WTC11 (cell line): ENCODE measurements around the gene PPP1CB. TPM values are rescaled to one million over a fixed set of nuclear protein-coding genes. Genes with fewer than 3 reads are reported as not detected.

Experiments used
- ATAC-seq: fragments of 200-7000 bp; cut with Tn5 transposase; 2 replicates; pipeline ENCODE4 v1.10.0; 2021; ENCODE audit warnings: mild to moderate bottlenecking, moderate library complexity
- CTCF ChIA-PET: fragments of 300-600 bp; sonication (Branson Sonifier 250); formaldehyde crosslinking; loops from one replicate; lab custom pipeline; 2021; ENCODE audit warnings: antibody characterized with exemption; lab: Charles Lee
- POLR2A ChIA-PET: fragments of 350-600 bp; sonication (Branson Sonifier 250); formaldehyde crosslinking; loops from one replicate; lab custom pipeline; 2021; ENCODE audit warnings: antibody characterized with exemption; lab: Charles Lee
- DNase-seq: peaks from one replicate; pipeline ENCODE4 v3.0.0; 2021; ENCODE audit warnings: low spot score
- H3K27ac Mint-ChIP-seq: 2 replicates; pipeline ENCODE4 v1.8.0; 2021; ENCODE audit warnings: mixed read lengths
- H3K27me3 Mint-ChIP-seq: 2 replicates; pipeline ENCODE4 v1.8.0; 2021; ENCODE audit warnings: low read depth, mild to moderate bottlenecking, moderate library complexity, mixed read lengths
- H3K36me3 Mint-ChIP-seq: 2 replicates; pipeline ENCODE4 v1.8.0; 2021; ENCODE audit warnings: mixed read lengths
- H3K4me1 Mint-ChIP-seq: 2 replicates; pipeline ENCODE4 v1.8.0; 2022; ENCODE audit warnings: mixed read lengths
- H3K4me3 Mint-ChIP-seq: 2 replicates; pipeline ENCODE4 v1.8.0; 2021; ENCODE audit warnings: mild to moderate bottlenecking, moderate library complexity, mixed read lengths
- H3K9me3 Mint-ChIP-seq: 2 replicates; pipeline ENCODE4 v1.8.0; 2021; ENCODE audit warnings: mixed read lengths
- FOXK1 ChIP-seq: sonication (generic); formaldehyde crosslinking; IDR thresholded peaks from 2 replicates; pipeline ENCODE4 v1.8.0; 2022; ENCODE audit warnings: mild to moderate bottlenecking, moderate library complexity, missing genetic modification reagents
- FOXP1 ChIP-seq: sonication (generic); formaldehyde crosslinking; IDR thresholded peaks from 2 replicates; pipeline ENCODE4 v1.8.0; 2022; ENCODE audit warnings: missing genetic modification reagents, mild to moderate bottlenecking, moderate library complexity, borderline replicate concordance
- HMGA2 ChIP-seq: fragments of 250-450 bp; sonication (Bioruptor Pico); IDR thresholded peaks from 2 replicates; pipeline ENCODE4 v1.4.0; 2021; ENCODE audit warnings: mild to moderate bottlenecking, moderate library complexity
- JUN ChIP-seq: sonication (generic); formaldehyde crosslinking; IDR thresholded peaks from 2 replicates; pipeline ENCODE4 v1.8.0; 2023; ENCODE audit warnings: mild to moderate bottlenecking, missing genetic modification reagents
- PRRX2 ChIP-seq: fragments of 250-450 bp; sonication (Bioruptor Pico); IDR thresholded peaks from 2 replicates; pipeline ENCODE4 v1.8.0; 2021; ENCODE audit warnings: mild to moderate bottlenecking
- SMAD3 ChIP-seq: sonication (generic); formaldehyde crosslinking; IDR thresholded peaks from 2 replicates; pipeline ENCODE4 v1.8.0; 2022; ENCODE audit warnings: missing genetic modification reagents, mild to moderate bottlenecking, borderline replicate concordance
- TEAD4 ChIP-seq: sonication (generic); formaldehyde crosslinking; IDR thresholded peaks from 2 replicates; pipeline ENCODE4 v1.8.0; 2022; ENCODE audit warnings: mild to moderate bottlenecking, missing genetic modification reagents
- TP53 ChIP-seq: sonication (generic); formaldehyde crosslinking; IDR thresholded peaks from 2 replicates; pipeline ENCODE4 v1.8.1; 2023; ENCODE audit warnings: mild to moderate bottlenecking, missing genetic modification reagents
- ZNF138 ChIP-seq: sonication (generic); formaldehyde crosslinking; conservative IDR thresholded peaks from 2 replicates; pipeline ENCODE4 v1.8.1; 2022; ENCODE audit warnings: mild to moderate bottlenecking, moderate library complexity, missing genetic modification reagents
- ZNF219 ChIP-seq: sonication (generic); formaldehyde crosslinking; IDR thresholded peaks from 2 replicates; pipeline ENCODE4 v1.8.0; 2023; ENCODE audit warnings: missing genetic modification reagents, mild to moderate bottlenecking, borderline replicate concordance
- ZNF232 ChIP-seq: sonication (generic); formaldehyde crosslinking; IDR thresholded peaks from 2 replicates; pipeline ENCODE4 v1.8.0; 2022; ENCODE audit warnings: mild to moderate bottlenecking, missing genetic modification reagents
- ZNF396 ChIP-seq: fragments of 250-450 bp; sonication (Bioruptor Pico); IDR thresholded peaks from 2 replicates; pipeline ENCODE4 v1.8.0; 2021; ENCODE audit warnings: mild to moderate bottlenecking, moderate library complexity, borderline replicate concordance
- ZNF416 ChIP-seq: fragments of 250-450 bp; sonication (Bioruptor Pico); IDR thresholded peaks from 2 replicates; pipeline ENCODE4 v1.9.0; 2021; ENCODE audit warnings: mild to moderate bottlenecking, inconsistent platforms
- ZNF671 ChIP-seq: fragments of 250-450 bp; sonication (Bioruptor Pico); IDR thresholded peaks from 2 replicates; pipeline ENCODE4 v1.8.0; 2021; ENCODE audit warnings: mild to moderate bottlenecking
- total RNA-seq: library from RNA; stranded (reverse); gene quantifications from 3 replicates; pipeline ENCODE4 v1.2.3, GENCODE V29; 2021
- TF ChIP-seq, protein P1 (sequence below): fragments of 250-450 bp; sonication (Bioruptor Pico); conservative IDR thresholded peaks from 2 replicates; pipeline ENCODE4 v1.9.0; 2021; ENCODE audit warnings: mild to moderate bottlenecking
- TF ChIP-seq, protein P2 (sequence below): sonication (generic); formaldehyde crosslinking; IDR thresholded peaks from 2 replicates; pipeline ENCODE4 v1.8.1; 2023; ENCODE audit warnings: mild to moderate bottlenecking, missing genetic modification reagents, borderline replicate concordance
- TF ChIP-seq, protein P3 (sequence below): sonication (generic); formaldehyde crosslinking; IDR thresholded peaks from 2 replicates; pipeline ENCODE4 v1.8.1; 2023; ENCODE audit warnings: mild to moderate bottlenecking, missing genetic modification reagents, moderate library complexity
- TF ChIP-seq, protein P4 (sequence below): sonication (generic); formaldehyde crosslinking; conservative IDR thresholded peaks from 2 replicates; pipeline ENCODE4 v1.8.1; 2023; ENCODE audit warnings: mild to moderate bottlenecking, low read depth, missing genetic modification reagents, moderate library complexity
- TF ChIP-seq, protein P5 (sequence below): sonication (generic); formaldehyde crosslinking; IDR thresholded peaks from 2 replicates; pipeline ENCODE4 v1.8.1; 2023; ENCODE audit warnings: mild to moderate bottlenecking, missing genetic modification reagents, moderate library complexity
- TF ChIP-seq, protein P6 (sequence below): sonication (generic); formaldehyde crosslinking; IDR thresholded peaks from 2 replicates; pipeline ENCODE4 v1.8.1; 2023; ENCODE audit warnings: mild to moderate bottlenecking, moderate library complexity, missing genetic modification reagents

PPP1CB gene
- total RNA-seq, 1 experiment from 2014 or later = 133 TPM

DNA sequence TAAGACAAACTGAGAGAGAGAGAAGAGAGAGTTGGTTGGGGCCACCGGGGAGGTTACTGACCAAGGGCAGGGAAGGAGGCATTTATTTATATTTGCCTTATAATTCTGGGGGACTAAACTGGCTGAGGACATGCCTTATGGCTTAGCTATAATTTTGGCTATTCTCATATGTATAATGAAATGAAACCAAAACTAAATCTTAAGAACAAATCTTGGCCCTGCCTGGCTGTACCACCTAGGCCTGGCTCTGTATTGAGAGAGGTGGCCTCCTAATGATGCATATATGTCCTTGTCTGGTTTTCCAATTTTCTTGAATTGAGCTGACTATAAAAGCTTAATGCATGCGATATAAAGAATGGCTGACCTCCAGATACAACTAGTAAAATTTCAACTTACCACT lies 3.5 kb upstream of the PPP1CB start:
- DNase-seq = no peak
- CTCF ChIA-PET = no interaction called here
- peaks cover 13% of the 10 kb centered on the region; the same call in 1 of the 2 replicates for H3K4me1 Mint-ChIP-seq
- no peak for ATAC-seq
- H3K9me3 Mint-ChIP-seq = no peaks in the 10 kb centered on the region
- no peak overlapping the region for H3K4me3 Mint-ChIP-seq
- H3K27ac Mint-ChIP-seq = no peak overlapping the region
- TF ChIP-seq ZNF232 (CRISPR knock-in tag) = no peak
- POLR2A ChIA-PET = no interaction called here
- peaks cover 4% of the 10 kb centered on the region; the same call in 1 of the 2 replicates for H3K36me3 Mint-ChIP-seq
- H3K27me3 Mint-ChIP-seq = no peaks in the 10 kb centered on the region

DNA sequence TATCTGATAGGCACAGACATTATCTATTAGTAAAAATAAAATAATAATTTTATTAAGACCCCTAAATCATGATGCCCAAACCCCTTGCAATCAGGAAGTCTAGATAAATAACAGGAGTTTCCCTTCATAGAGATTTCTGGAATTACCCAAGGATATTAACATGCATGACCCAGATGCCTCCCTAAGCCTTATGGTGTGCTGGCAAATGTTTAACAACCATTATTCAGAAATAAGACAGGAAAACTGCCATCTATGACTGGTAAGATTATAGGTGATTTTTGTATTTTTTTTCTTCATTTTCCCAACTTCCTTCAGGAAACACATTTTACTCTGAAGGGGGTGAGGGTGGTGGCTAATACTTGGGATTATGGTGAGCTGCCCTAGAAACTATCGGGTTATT lies 2.7 kb upstream of the PPP1CB start:
- no peak for ATAC-seq
- POLR2A ChIA-PET = no interaction called here
- peaks cover 4% of the 10 kb centered on the region; the same call in 1 of the 2 replicates for H3K36me3 Mint-ChIP-seq
- no peaks in the 10 kb centered on the region for H3K9me3 Mint-ChIP-seq
- no peaks in the 10 kb centered on the region for H3K27me3 Mint-ChIP-seq
- no peak overlapping the region for H3K4me3 Mint-ChIP-seq
- no peak overlapping the region for H3K27ac Mint-ChIP-seq
- no peak for TF ChIP-seq ZNF219
- TF ChIP-seq, protein P1, sequence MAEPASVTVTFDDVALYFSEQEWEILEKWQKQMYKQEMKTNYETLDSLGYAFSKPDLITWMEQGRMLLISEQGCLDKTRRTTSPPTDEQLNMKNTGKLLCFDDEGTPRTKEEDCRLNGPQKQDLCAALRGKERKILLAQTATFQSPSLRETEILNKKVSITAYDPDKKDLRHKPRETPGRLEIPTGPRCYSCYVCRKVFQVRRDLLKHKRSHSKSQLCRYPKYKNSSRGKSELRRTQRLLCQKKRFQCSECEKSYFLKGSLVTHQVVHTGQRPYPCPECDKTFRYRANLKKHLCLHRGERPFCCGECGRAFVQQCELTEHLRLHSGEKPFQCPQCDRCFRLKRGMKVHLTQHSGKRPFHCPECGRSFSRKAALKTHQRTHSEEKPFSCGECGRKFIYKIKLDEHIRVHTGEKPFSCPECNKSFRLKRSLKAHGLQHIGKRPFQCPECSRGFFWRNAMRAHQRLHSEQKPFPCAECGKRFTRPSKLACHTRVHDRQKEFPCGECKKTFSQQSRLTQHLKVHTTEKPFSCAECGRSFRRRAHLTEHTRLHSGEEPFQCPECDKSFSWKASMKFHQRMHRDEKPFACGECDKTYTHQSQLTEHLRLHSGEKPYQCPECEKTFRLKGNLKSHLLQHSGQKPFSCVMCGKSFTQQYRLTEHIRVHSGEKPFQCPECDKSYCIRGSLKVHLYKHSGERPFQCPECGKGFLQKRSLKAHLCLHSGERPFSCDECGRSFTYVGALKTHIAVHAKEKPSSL (CRISPR knock-in tag) = no peak
- TF ChIP-seq, protein P2, sequence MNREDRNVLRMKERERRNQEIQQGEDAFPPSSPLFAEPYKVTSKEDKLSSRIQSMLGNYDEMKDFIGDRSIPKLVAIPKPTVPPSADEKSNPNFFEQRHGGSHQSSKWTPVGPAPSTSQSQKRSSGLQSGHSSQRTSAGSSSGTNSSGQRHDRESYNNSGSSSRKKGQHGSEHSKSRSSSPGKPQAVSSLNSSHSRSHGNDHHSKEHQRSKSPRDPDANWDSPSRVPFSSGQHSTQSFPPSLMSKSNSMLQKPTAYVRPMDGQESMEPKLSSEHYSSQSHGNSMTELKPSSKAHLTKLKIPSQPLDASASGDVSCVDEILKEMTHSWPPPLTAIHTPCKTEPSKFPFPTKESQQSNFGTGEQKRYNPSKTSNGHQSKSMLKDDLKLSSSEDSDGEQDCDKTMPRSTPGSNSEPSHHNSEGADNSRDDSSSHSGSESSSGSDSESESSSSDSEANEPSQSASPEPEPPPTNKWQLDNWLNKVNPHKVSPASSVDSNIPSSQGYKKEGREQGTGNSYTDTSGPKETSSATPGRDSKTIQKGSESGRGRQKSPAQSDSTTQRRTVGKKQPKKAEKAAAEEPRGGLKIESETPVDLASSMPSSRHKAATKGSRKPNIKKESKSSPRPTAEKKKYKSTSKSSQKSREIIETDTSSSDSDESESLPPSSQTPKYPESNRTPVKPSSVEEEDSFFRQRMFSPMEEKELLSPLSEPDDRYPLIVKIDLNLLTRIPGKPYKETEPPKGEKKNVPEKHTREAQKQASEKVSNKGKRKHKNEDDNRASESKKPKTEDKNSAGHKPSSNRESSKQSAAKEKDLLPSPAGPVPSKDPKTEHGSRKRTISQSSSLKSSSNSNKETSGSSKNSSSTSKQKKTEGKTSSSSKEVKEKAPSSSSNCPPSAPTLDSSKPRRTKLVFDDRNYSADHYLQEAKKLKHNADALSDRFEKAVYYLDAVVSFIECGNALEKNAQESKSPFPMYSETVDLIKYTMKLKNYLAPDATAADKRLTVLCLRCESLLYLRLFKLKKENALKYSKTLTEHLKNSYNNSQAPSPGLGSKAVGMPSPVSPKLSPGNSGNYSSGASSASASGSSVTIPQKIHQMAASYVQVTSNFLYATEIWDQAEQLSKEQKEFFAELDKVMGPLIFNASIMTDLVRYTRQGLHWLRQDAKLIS (CRISPR knock-in tag) = no peak
- TF ChIP-seq ZNF396 (CRISPR knock-in tag) = no peak
- no peak for TF ChIP-seq ZNF416 (CRISPR knock-in tag)
- TF ChIP-seq, protein P3, sequence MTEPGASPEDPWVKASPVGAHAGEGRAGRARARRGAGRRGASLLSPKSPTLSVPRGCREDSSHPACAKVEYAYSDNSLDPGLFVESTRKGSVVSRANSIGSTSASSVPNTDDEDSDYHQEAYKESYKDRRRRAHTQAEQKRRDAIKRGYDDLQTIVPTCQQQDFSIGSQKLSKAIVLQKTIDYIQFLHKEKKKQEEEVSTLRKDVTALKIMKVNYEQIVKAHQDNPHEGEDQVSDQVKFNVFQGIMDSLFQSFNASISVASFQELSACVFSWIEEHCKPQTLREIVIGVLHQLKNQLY (CRISPR knock-in tag) = no peak
- TF ChIP-seq, protein P4, sequence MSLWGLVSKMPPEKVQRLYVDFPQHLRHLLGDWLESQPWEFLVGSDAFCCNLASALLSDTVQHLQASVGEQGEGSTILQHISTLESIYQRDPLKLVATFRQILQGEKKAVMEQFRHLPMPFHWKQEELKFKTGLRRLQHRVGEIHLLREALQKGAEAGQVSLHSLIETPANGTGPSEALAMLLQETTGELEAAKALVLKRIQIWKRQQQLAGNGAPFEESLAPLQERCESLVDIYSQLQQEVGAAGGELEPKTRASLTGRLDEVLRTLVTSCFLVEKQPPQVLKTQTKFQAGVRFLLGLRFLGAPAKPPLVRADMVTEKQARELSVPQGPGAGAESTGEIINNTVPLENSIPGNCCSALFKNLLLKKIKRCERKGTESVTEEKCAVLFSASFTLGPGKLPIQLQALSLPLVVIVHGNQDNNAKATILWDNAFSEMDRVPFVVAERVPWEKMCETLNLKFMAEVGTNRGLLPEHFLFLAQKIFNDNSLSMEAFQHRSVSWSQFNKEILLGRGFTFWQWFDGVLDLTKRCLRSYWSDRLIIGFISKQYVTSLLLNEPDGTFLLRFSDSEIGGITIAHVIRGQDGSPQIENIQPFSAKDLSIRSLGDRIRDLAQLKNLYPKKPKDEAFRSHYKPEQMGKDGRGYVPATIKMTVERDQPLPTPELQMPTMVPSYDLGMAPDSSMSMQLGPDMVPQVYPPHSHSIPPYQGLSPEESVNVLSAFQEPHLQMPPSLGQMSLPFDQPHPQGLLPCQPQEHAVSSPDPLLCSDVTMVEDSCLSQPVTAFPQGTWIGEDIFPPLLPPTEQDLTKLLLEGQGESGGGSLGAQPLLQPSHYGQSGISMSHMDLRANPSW (CRISPR knock-in tag) = no peak
- TF ChIP-seq ZNF671 (CRISPR knock-in tag) = no peak
- TF ChIP-seq FOXK1 = no peak
- TF ChIP-seq PRRX2 (CRISPR knock-in tag) = no peak
- no peak for TF ChIP-seq FOXP1
- no peak for TF ChIP-seq ZNF138 (CRISPR knock-in tag)
- TF ChIP-seq TP53 = no peak
- TF ChIP-seq SMAD3 = no peak
- TF ChIP-seq, protein P5, sequence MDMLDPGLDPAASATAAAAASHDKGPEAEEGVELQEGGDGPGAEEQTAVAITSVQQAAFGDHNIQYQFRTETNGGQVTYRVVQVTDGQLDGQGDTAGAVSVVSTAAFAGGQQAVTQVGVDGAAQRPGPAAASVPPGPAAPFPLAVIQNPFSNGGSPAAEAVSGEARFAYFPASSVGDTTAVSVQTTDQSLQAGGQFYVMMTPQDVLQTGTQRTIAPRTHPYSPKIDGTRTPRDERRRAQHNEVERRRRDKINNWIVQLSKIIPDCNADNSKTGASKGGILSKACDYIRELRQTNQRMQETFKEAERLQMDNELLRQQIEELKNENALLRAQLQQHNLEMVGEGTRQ (CRISPR knock-in tag) = no peak
- TF ChIP-seq, protein P6, sequence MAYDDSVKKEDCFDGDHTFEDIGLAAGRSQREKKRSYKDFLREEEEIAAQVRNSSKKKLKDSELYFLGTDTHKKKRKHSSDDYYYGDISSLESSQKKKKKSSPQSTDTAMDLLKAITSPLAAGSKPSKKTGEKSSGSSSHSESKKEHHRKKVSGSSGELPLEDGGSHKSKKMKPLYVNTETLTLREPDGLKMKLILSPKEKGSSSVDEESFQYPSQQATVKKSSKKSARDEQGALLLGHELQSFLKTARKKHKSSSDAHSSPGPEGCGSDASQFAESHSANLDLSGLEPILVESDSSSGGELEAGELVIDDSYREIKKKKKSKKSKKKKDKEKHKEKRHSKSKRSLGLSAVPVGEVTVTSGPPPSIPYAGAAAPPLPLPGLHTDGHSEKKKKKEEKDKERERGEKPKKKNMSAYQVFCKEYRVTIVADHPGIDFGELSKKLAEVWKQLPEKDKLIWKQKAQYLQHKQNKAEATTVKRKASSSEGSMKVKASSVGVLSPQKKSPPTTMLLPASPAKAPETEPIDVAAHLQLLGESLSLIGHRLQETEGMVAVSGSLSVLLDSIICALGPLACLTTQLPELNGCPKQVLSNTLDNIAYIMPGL (CRISPR knock-in tag) = no peak
- TF ChIP-seq JUN = no peak
- TF ChIP-seq HMGA2 (CRISPR knock-in tag) = no peak
- no peak for TF ChIP-seq TEAD4 (CRISPR knock-in tag)
- H3K4me1 Mint-ChIP-seq = peaks cover 13% of the 10 kb centered on the region; the same call in 1 of the 2 replicates
- DNase-seq = no peak
- CTCF ChIA-PET = no interaction called here
